ENCODE results near the gene LRRC4C. TPM values are rescaled to one million over a fixed set of nuclear protein-coding genes. Genes with fewer than 3 reads are reported as not detected.
A peak's percentile ranks its signal among the peaks of the same experiment; 100 is the strongest.

Gene LRRC4C
- total RNA-seq, 2 donors from 2014 or later: 0.84 to 0.95 TPM

DNA sequence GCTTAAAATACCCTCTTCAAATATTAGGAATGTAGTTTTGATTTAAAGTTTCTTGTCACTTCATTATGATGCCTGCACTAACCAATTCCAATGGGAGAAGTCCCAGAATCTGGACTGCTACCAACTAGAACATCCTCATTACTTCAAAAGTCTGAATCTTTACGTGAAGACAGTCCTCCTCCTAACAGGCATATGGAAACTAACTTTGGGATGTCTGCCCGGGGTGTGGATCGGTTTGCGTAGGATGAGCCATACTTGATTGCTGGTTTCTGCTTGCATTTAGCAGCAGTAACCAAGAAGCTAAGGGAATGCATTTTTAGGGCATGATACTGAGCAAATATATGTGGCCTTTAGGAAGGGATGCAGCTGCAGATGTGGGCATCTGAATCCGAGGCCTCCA is 177.1 kb downstream of the LRRC4C start:
- 97 to 100% methylated on average over 2 to 5 of the region's 5 CpGs for WGBS, 2 experiments (ENCODE audit: insufficient coverage in 1 of 2, insufficient read length in 1 of 2)
- no peaks in the 10 kb centered on the region for H3K36me3 ChIP-seq (ENCODE audit: control insufficient read depth, insufficient read depth, low read length)
- TF ChIP-seq CTCF (conservative IDR thresholded peaks at IDR 0.05): no peak
- no peak overlapping the region for H3K27ac ChIP-seq (ENCODE audit: low read depth, low read length)
- H3K4me1 ChIP-seq (ENCODE audit: control insufficient read depth, insufficient read depth, low read length): peaks cover 4% of the 10 kb centered on the region
- H3K9me3 ChIP-seq (ENCODE audit: control insufficient read depth, low read length): no peaks in the 10 kb centered on the region
- Mint-ChIP-seq H3K27ac (no peak overlapping the region), H3K27me3 (ENCODE audit: insufficient read depth) (no peaks in the 10 kb centered on the region), H3K4me3 (no peak overlapping the region), H3K4me1 (peaks cover 3% of the 10 kb centered on the region), H3K36me3 (ENCODE audit: low read depth) (no peaks in the 10 kb centered on the region), H3K9me3 (no peaks in the 10 kb centered on the region)
- DNase-seq: no peak
- no peak overlapping the region for H3K4me3 ChIP-seq (ENCODE audit: low read length)
- H3K27me3 ChIP-seq (ENCODE audit: control insufficient read depth, insufficient read depth, low read length, poor library complexity, severe bottlenecking): no peaks in the 10 kb centered on the region
- H3K9ac ChIP-seq (ENCODE audit: extremely low read depth, low read length, poor library complexity, severe bottlenecking): no peak overlapping the region

GRCh38 chr11:41281131-41281742 is 178.2 kb downstream of the LRRC4C start:
- Mint-ChIP-seq H3K4me3 (no peak overlapping the region), H3K27me3 (ENCODE audit: insufficient read depth) (no peaks in the 10 kb centered on the region), H3K9me3 (no peaks in the 10 kb centered on the region), H3K36me3 (ENCODE audit: low read depth) (no peaks in the 10 kb centered on the region), H3K27ac (no peak overlapping the region), H3K4me1 (peaks cover 11% of the 10 kb centered on the region)
- no peak overlapping the region for H3K4me3 ChIP-seq (ENCODE audit: low read length)
- H3K36me3 ChIP-seq (ENCODE audit: control insufficient read depth, insufficient read depth, low read length): no peaks in the 10 kb centered on the region
- no peak overlapping the region for H3K27ac ChIP-seq (ENCODE audit: low read depth, low read length)
- H3K9me3 ChIP-seq (ENCODE audit: control insufficient read depth, low read length): no peaks in the 10 kb centered on the region
- TF ChIP-seq CTCF (conservative IDR thresholded peaks at IDR 0.05): no peak
- no peak for DNase-seq
- H3K4me1 ChIP-seq (ENCODE audit: control insufficient read depth, insufficient read depth, low read length): peaks cover 5% of the 10 kb centered on the region
- no peaks in the 10 kb centered on the region for H3K27me3 ChIP-seq (ENCODE audit: control insufficient read depth, insufficient read depth, low read length, poor library complexity, severe bottlenecking)
- no peak overlapping the region for H3K9ac ChIP-seq (ENCODE audit: extremely low read depth, low read length, poor library complexity, severe bottlenecking)
- 89 to 92% methylated on average over 5 to 7 of the region's 7 CpGs for WGBS, 2 experiments (ENCODE audit: insufficient coverage in 1 of 2, insufficient read length in 1 of 2)

GRCh38 chr11:41274831-41275230 is 184.6 kb downstream of the LRRC4C start:
- TF ChIP-seq CTCF (conservative IDR thresholded peaks at IDR 0.05): no peak
- no peak overlapping the region for H3K27ac Mint-ChIP-seq

More at GRCh38 chr11:41274831-41275230, 184.6 kb downstream of the LRRC4C start:
- no peaks in the 10 kb centered on the region for H3K27me3 ChIP-seq (ENCODE audit: control insufficient read depth, insufficient read depth, low read length, poor library complexity, severe bottlenecking)
- no peak overlapping the region for H3K4me3 ChIP-seq (ENCODE audit: low read length)
- Mint-ChIP-seq H3K4me3 (no peak overlapping the region), H3K36me3 (ENCODE audit: low read depth) (no peaks in the 10 kb centered on the region), H3K9me3 (peaks cover 4% of the 10 kb centered on the region), H3K27me3 (ENCODE audit: insufficient read depth) (peaks cover 10% of the 10 kb centered on the region), H3K4me1 (peaks cover 21% of the 10 kb centered on the region)
- H3K36me3 ChIP-seq (ENCODE audit: control insufficient read depth, insufficient read depth, low read length): no peaks in the 10 kb centered on the region
- DNase-seq: peak; percentile 55
- no peak overlapping the region for H3K27ac ChIP-seq (ENCODE audit: low read depth, low read length)
- no peak overlapping the region for H3K9ac ChIP-seq (ENCODE audit: extremely low read depth, low read length, poor library complexity, severe bottlenecking)
- WGBS, 2 experiments (ENCODE audit: insufficient coverage in 1 of 2, insufficient read length in 1 of 2): 73 to 94% methylated on average over 6 to 8 of the region's 8 CpGs
- H3K4me1 ChIP-seq (ENCODE audit: control insufficient read depth, insufficient read depth, low read length): peaks cover 5% of the 10 kb centered on the region
- H3K9me3 ChIP-seq (ENCODE audit: control insufficient read depth, low read length): peaks cover 6% of the 10 kb centered on the region

Measured in endodermal cell (in vitro differentiated cells).